Psoas muscle (tissue), 8 donors: ENCODE results near the gene MZB1. TPM values are rescaled to one million over a fixed set of nuclear protein-coding genes. Genes with fewer than 3 reads are reported as not detected.

ENCODE experiments used
- ATAC-seq, 4 donors: fragments of 200-7000 bp; cut with Tn5 transposase; one replicate each; pipeline ENCODE4 v1.9.1; 2020; ENCODE audit warnings: moderate library complexity in 3 of 4, mild to moderate bottlenecking in 2 of 4
- DNase-seq, 2 donors: peaks; one replicate each; pipeline ENCODE4 v3.0.0-alpha.2; 2020
- H3K27ac ChIP-seq: fragments of 200-600 bp; one replicate; pipeline ENCODE4 v1.8.0; 2022
- H3K27me3 ChIP-seq, 3 donors: fragments of 200-600 bp in 1 of 3; one replicate each; pipeline versions ENCODE4 v1.6.1 to v1.8.0; 2013 to 2022; ENCODE audit warnings: low read length in 2 of 3, mild to moderate bottlenecking in 2 of 3, moderate library complexity in 1 of 3; ENCODE audit not compliant: insufficient read depth in 3 of 3
- H3K36me3 ChIP-seq, 2 donors: fragments of 200-600 bp in 1 of 2; one replicate each; pipeline versions ENCODE4 v1.6.1 to v1.8.0; 2013 to 2022; ENCODE audit warnings: low read depth in 1 of 2, mild to moderate bottlenecking in 1 of 2, moderate library complexity in 1 of 2; ENCODE audit not compliant: insufficient read depth in 1 of 2
- H3K4me1 ChIP-seq: fragments of 200-600 bp; one replicate; pipeline ENCODE4 v1.8.0; 2022
- H3K4me3 ChIP-seq: fragments of 200-600 bp; one replicate; pipeline ENCODE4 v1.8.0; 2022; ENCODE audit warnings: mild to moderate bottlenecking
- H3K9me3 ChIP-seq: fragments of 200-600 bp; one replicate; pipeline ENCODE4 v1.8.0; 2022
- CTCF ChIP-seq: fragments of 200-600 bp; IDR thresholded peaks from one replicate; pipeline ENCODE4 v1.8.0; 2022; ENCODE audit warnings: antibody characterized with exemption
- WGBS, 3 donors: extraction: QIAGEN DNeasy Blood & Tissue Kit; methylation state at CpG; one replicate each; pipeline versions ENCODE4 v1.1.6 to v1.1.7; 2013; 5-methylcytosine and 5-hydroxymethylcytosine counted together
- intact Hi-C, 2 donors: fragments of 100-400 bp; cut with DNase I; formaldehyde crosslinking; loops; one replicate each; pipeline versions ENCODE4 v1.11.0 to v1.14.2; 2022
- polyA plus RNA-seq, 3 donors: library from polyadenylated mRNA; stranded (reverse); fragments of 200-250 nt; gene quantifications; one replicate each; pipeline ENCODE4 v1.2.3, GENCODE V29; 2013
- total RNA-seq, 4 donors: library from RNA; stranded (reverse); fragmentation: NEBNext Ultra II Directional in 2 of 4; extraction: Animal tissue kit (Norgen Biotek cat#: 25700) in 2 of 4; gene quantifications; one replicate each; pipeline versions ENCODE4 v1.2.1 to v1.2.4, GENCODE V29; 2021 to 2023
- donor health status: healthy with polysubstance abuse.
- donor health status: DM: no; HTN: no; CAD: no; lungs with moderate emphysema.
- donor health status: Bipolar disorder and iron deficiency.
- donor health status: healthy.
- donor health status: DM: yes; HTN: yes; CAD: no.
- donor health status: DM: no; HTN: no; CAD: no.
- donor health status: DM: no; HTN: no; CAD: no.
- donor health status: DM: yes; HTN: yes; CAD: no.

The MZB1 gene
- total and polyA plus RNA-seq, 7 donors = 0.03 to 1.2 (median 0.57) TPM

GRCh38 chr5:139394123-139394653 lies 4.5 kb upstream of the MZB1 start:
- Histone ChIP-seq H3K27ac (peak overlapping the region; percentile 100), H3K36me3 (peaks cover 0 to 10% of the 10 kb centered on the region in 2 donors), H3K27me3 (no peaks in the 10 kb centered on the region), H3K9me3 (no peaks in the 10 kb centered on the region), H3K4me1 (peaks cover 46% of the 10 kb centered on the region), H3K4me3 (peak overlapping the region; percentile 93)
- 0 to 1% (median 1%) methylated on average over 46 to 62 of the region's 62 CpGs for WGBS, 3 donors
- DNase-seq = peak; percentile 81 to 92
- intact Hi-C loops = loop anchor here in 1 of 2 donors (5.0 kb wide), 1 partner anchor 52 kb away; the partner anchor contains the start of gene PAIP2
- peak; percentile 50 to 63 (median 56) for ATAC-seq
- TF ChIP-seq CTCF = peak; percentile 52

- peak overlapping the region; percentile 100 for H3K27ac ChIP-seq
- intact Hi-C loops = loop anchor here in 1 of 2 donors (5.0 kb wide), 1 partner anchor 51 kb away; the partner anchor contains the start of gene PAIP2
Measured at GRCh38 chr5:139393497-139394122, 3.9 kb upstream of the MZB1 start.

GRCh38 chr5:139392678-139393496 lies 3.2 kb upstream of the MZB1 start:
- Histone ChIP-seq H3K4me1 (peaks cover 59% of the 10 kb centered on the region), H3K27me3 (no peaks in the 10 kb centered on the region), H3K4me3 (peak overlapping the region; percentile 93), H3K9me3 (no peaks in the 10 kb centered on the region), H3K27ac (peak overlapping the region; percentile 100), H3K36me3 (peaks cover 0 to 10% of the 10 kb centered on the region in 2 donors)
- peak; percentile 23 for TF ChIP-seq CTCF
- ATAC-seq = peak in 1 of 4 donors; percentile 7
- peak; percentile 57 to 82 for DNase-seq
- intact Hi-C loops = loop anchor here in 1 of 2 donors (5.0 kb wide), 1 partner anchor 51 kb away; the partner anchor contains the start of gene PAIP2
- 32 to 34% (median 33%) methylated on average over 64 to 77 of the region's 77 CpGs for WGBS, 3 donors

More at GRCh38 chr5:139393497-139394122, 3.9 kb upstream of the MZB1 start:
- no peak for ATAC-seq
- H3K4me3 ChIP-seq = peak overlapping the region; percentile 93
- no peaks in the 10 kb centered on the region for H3K27me3 ChIP-seq
- no peaks in the 10 kb centered on the region for H3K9me3 ChIP-seq
- peaks cover 0 to 10% of the 10 kb centered on the region in 2 donors for H3K36me3 ChIP-seq
- DNase-seq = no peak
- TF ChIP-seq CTCF = no peak
- WGBS, 3 donors = 10 to 19% (median 14%) methylated on average over 49 of the region's 49 CpGs
- H3K4me1 ChIP-seq = peaks cover 52% of the 10 kb centered on the region

GRCh38 chr5:139392324-139392677 lies 2.6 kb upstream of the MZB1 start:
- intact Hi-C loops = loop anchor here in 1 of 2 donors (5.0 kb wide), 1 partner anchor 50 kb away; the partner anchor contains the start of gene PAIP2
- no peak for TF ChIP-seq CTCF
- WGBS, 3 donors = 38 to 55% (median 40%) methylated on average over 15 to 36 of the region's 36 CpGs
- Histone ChIP-seq H3K9me3 (no peaks in the 10 kb centered on the region), H3K36me3 (peaks cover 0 to 10% of the 10 kb centered on the region in 2 donors), H3K27me3 (no peaks in the 10 kb centered on the region), H3K4me3 (peak overlapping the region; percentile 93), H3K27ac (peak overlapping the region; percentile 100), H3K4me1 (peaks cover 61% of the 10 kb centered on the region)
- no peak for ATAC-seq
- no peak for DNase-seq
